Prostate gland (tissue), 2 donors: ENCODE results near the gene CARD6.

Experiments used
- POLR2A ChIP-seq: fragments of 450-650 bp; IDR thresholded peaks from one replicate; pipeline ENCODE4 v1.6.1; 2016; ENCODE audit warnings: antibody characterized with exemption, mild to moderate bottlenecking
- TF ChIP-seq, protein P1 (sequence below), 4 experiments: fragments of 200-600 bp in 2 of 4; fragments of 450-650 bp in 2 of 4; sonication (generic) in 2 of 4; IDR thresholded peaks; 1 replicate in 3 of 4; 2 replicates in 1 of 4; pipeline ENCODE4 v1.5.1; 2016 to 2019; ENCODE audit warnings: antibody characterized with exemption in 4 of 4, mild to moderate bottlenecking in 2 of 4, moderate library complexity in 2 of 4

DNA sequence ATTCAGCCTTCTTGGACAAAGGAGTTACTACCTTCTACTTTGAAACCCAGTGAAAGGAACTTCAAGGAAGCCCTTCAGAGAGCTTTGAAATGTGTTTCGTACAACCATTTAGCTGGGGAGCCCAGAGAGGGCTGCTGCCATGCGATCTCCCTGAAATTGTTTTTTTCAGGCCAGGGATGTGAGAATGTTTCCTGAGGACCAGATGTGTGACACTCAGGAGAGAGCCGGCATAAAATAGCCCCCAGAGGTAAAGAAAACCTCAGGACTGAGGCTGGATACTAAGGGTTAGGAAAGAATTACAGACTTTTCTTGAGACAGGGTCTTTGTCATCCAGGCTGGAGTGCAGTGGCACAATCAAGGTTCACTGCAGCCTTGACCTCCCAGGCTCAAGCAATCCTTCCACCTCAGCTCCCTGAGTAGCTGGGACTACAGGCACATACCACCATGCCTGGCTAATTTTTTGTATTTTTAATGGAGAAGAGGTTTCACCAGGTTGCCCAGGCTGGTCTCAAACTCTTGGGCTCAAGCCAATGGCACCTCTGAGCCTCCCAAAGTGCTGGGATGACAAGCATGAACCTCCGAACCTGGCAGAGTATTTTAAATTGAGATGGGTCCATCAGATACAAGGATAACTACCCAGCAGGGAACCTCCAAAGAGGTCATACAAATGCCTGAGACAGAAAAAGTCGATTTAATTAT is 14.5 kb upstream of the CARD6 start:
- TF ChIP-seq, protein P1, sequence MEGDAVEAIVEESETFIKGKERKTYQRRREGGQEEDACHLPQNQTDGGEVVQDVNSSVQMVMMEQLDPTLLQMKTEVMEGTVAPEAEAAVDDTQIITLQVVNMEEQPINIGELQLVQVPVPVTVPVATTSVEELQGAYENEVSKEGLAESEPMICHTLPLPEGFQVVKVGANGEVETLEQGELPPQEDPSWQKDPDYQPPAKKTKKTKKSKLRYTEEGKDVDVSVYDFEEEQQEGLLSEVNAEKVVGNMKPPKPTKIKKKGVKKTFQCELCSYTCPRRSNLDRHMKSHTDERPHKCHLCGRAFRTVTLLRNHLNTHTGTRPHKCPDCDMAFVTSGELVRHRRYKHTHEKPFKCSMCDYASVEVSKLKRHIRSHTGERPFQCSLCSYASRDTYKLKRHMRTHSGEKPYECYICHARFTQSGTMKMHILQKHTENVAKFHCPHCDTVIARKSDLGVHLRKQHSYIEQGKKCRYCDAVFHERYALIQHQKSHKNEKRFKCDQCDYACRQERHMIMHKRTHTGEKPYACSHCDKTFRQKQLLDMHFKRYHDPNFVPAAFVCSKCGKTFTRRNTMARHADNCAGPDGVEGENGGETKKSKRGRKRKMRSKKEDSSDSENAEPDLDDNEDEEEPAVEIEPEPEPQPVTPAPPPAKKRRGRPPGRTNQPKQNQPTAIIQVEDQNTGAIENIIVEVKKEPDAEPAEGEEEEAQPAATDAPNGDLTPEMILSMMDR (IDR thresholded peaks at IDR 0.05) = no peak
- TF ChIP-seq POLR2A = no peak
